Measurements from ENCODE around the gene CAMSAP2.

DNA sequence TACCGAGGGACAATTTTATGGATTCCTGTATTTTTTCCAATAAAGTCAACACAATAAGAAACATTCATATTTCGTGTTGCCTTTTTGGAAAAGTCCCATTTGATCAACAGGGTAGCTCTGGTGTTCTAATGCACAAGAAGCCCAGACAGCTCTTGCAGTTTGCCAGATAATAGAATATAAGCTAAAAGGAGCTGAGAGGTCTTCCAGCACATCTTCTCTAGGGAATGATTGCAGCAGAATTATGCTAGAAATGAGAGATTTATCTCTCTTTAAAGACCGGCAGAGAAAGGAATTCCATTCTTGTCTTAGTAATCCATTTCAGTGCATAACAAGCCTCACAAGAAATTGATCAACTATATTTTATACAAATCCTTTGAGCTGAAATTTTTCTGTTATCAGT, 44.0 kb upstream of the CAMSAP2 start:
- TF ChIP-seq RFX5 (IDR thresholded peaks at IDR 0.05) (no peak), ESRRA (IDR thresholded peaks at IDR 0.05; ENCODE audit: borderline replicate concordance, low read length) (no peak), RNF2 (IDR thresholded peaks at IDR 0.05; ENCODE audit: borderline replicate concordance, low read depth) (no peak), RAD21 (conservative IDR thresholded peaks at IDR 0.05 in 1 of 2, IDR thresholded peaks at IDR 0.05 in 1 of 2) (no peak), MAZ (IDR thresholded peaks at IDR 0.05; ENCODE audit: borderline replicate concordance, low read depth, low read length) (no peak), POLR2A (IDR thresholded peaks at IDR 0.05; ENCODE audit: low read length) (no peak), FOSL2 (IDR thresholded peaks at IDR 0.05) (no peak), FOSL2 (CRISPR knock-in tag; IDR thresholded peaks at IDR 0.05) (no peak), E2F6 (IDR thresholded peaks at IDR 0.05; ENCODE audit: borderline replicate concordance, low read depth) (no peak), ELK1 (IDR thresholded peaks at IDR 0.05; ENCODE audit: low read depth, low read length) (no peak), SREBF2 (IDR thresholded peaks at IDR 0.05) (no peak), MAFK (IDR thresholded peaks at IDR 0.05; ENCODE audit: partially characterized antibody) (no peak), POLR2AphosphoS2 (conservative IDR thresholded peaks at IDR 0.05; ENCODE audit: low read length) (no peak)
- TF ChIP-seq, protein P1, sequence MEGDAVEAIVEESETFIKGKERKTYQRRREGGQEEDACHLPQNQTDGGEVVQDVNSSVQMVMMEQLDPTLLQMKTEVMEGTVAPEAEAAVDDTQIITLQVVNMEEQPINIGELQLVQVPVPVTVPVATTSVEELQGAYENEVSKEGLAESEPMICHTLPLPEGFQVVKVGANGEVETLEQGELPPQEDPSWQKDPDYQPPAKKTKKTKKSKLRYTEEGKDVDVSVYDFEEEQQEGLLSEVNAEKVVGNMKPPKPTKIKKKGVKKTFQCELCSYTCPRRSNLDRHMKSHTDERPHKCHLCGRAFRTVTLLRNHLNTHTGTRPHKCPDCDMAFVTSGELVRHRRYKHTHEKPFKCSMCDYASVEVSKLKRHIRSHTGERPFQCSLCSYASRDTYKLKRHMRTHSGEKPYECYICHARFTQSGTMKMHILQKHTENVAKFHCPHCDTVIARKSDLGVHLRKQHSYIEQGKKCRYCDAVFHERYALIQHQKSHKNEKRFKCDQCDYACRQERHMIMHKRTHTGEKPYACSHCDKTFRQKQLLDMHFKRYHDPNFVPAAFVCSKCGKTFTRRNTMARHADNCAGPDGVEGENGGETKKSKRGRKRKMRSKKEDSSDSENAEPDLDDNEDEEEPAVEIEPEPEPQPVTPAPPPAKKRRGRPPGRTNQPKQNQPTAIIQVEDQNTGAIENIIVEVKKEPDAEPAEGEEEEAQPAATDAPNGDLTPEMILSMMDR (IDR thresholded peaks at IDR 0.05), result no peak

Measured in A549 (cell line).